Testis (tissue), 3 donors: ENCODE results near the gene YIF1A. TPM values are rescaled to one million over a fixed set of nuclear protein-coding genes. Genes with fewer than 3 reads are reported as not detected.

Experiments
- DNase-seq: peaks from one replicate; pipeline ENCODE4 v3.0.0-alpha.2; 2019
- H3K27ac ChIP-seq, 2 donors: fragments of 200-600 bp; sonication (generic); one replicate each; pipeline ENCODE4 v1.5.1; 2019
- H3K27me3 ChIP-seq: fragments of 200-600 bp; sonication (generic); one replicate; pipeline ENCODE4 v1.5.1; 2019
- H3K36me3 ChIP-seq: fragments of 200-600 bp; sonication (generic); one replicate; pipeline ENCODE4 v1.5.1; 2017; ENCODE audit warnings: low read depth; ENCODE audit errors: missing control alignments
- H3K4me1 ChIP-seq: fragments of 200-600 bp; sonication (generic); one replicate; pipeline ENCODE4 v1.5.1; 2019
- H3K4me3 ChIP-seq, 2 donors: fragments of 200-600 bp; sonication (generic); one replicate each; pipeline ENCODE4 v1.5.1; 2017 to 2019
- H3K9me3 ChIP-seq: fragments of 200-600 bp; sonication (generic); one replicate; pipeline ENCODE4 v1.5.1; 2017
- CTCF ChIP-seq, 3 experiments: fragments of 450-650 bp in 2 of 3; fragments of 200-600 bp in 1 of 3; sonication (generic) in 1 of 3; IDR thresholded peaks; one replicate each; pipeline ENCODE4 v1.5.1; 2016 to 2019; ENCODE audit warnings: antibody characterized with exemption in 3 of 3, mild to moderate bottlenecking in 2 of 3, moderate library complexity in 1 of 3
- POLR2A ChIP-seq: fragments of 450-650 bp; IDR thresholded peaks from one replicate; pipeline ENCODE4 v1.6.1; 2017; ENCODE audit warnings: antibody characterized with exemption, mild to moderate bottlenecking, moderate library complexity
- WGBS, 2 donors: methylation state at CpG; one replicate each; pipeline ENCODE4 v1.1.5; 2018; 5-methylcytosine and 5-hydroxymethylcytosine counted together
- intact Hi-C: fragments of 100-400 bp; cut with DNase I; formaldehyde crosslinking; loops from one replicate; pipeline ENCODE4 v1.15.1; 2023; ENCODE audit warnings: low total_unique reads
- polyA plus RNA-seq: library from polyadenylated mRNA; stranded (reverse); fragments of 350-450 nt; fragmentation: Illumina TruSeq; extraction: RNeasy Lipid Tissue Mini Kit (QIAGEN cat#74804); gene quantifications from one replicate; pipeline ENCODE4 v1.2.3, GENCODE V29; 2014; ENCODE audit warnings: low read depth, low replicate concordance; ENCODE audit not compliant: insufficient read depth
- total RNA-seq, 2 donors: library from RNA; depleted of rRNA; stranded (reverse); fragments of >200 nt; gene quantifications; one replicate each; pipeline ENCODE4 v1.2.3, GENCODE V29; 2016

Gene YIF1A
- total and polyA plus RNA-seq, 3 donors from 2014 or later, result 60.5 to 94.1 (median 82.6) TPM

DNA sequence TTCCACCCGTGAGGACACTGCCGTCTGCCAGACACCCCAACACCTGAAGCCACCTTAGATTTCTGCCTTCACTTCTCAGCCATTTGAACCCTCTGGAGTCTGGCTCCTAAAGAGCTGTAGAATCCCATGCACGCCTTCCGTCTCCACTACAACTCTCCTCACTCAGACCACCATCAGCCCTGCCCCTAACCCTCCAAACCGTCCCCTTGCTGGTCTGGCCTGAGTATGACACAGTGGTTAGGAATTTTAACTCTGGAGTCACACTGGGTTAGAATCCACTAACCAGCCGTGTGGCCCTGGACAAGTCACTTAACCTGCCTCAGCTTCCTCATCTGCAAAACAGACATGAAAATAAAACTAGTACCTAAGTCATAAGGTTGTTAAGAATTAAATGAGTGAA, 7.9 kb downstream of the YIF1A start:
- 85 to 90% methylated on average over 6 of the region's 6 CpGs for WGBS, 2 donors
- Histone ChIP-seq H3K9me3 (no peaks in the 10 kb centered on the region), H3K4me1 (no peaks in the 10 kb centered on the region), H3K27ac (no peak overlapping the region), H3K4me3 (no peak overlapping the region), H3K27me3 (no peaks in the 10 kb centered on the region), H3K36me3 (no peaks in the 10 kb centered on the region)
- no peak for DNase-seq
- intact Hi-C loops, result no loop called here
- TF ChIP-seq CTCF (IDR thresholded peaks at IDR 0.05), result no peak
- TF ChIP-seq POLR2A, result no peak

DNA sequence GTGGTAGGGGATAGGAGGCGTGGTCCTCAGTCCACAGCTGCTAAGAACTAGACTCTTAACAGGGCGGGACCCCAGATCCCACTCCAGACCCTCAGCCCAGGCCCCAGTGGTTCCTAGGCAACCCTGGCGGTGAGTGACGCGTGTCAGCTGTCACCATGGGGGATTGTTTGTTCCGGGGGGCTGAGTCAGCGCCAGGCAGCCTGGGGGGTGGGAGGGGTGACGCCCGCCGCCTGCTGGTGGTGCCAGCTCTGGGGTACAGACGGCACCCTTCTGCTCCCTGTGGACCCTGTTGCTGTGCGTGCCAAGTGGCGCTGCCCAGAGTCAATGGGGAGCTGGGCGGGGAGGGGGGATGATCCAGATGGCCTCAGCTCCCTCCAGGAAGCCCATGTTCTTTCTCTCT, 8.5 kb downstream of the YIF1A start:
- Histone ChIP-seq H3K9me3 (no peaks in the 10 kb centered on the region), H3K4me1 (no peaks in the 10 kb centered on the region), H3K27ac (no peak overlapping the region), H3K27me3 (no peaks in the 10 kb centered on the region), H3K4me3 (no peak overlapping the region), H3K36me3 (no peaks in the 10 kb centered on the region)
- no peak for DNase-seq
- intact Hi-C loops, result no loop called here
- TF ChIP-seq POLR2A (no peak), CTCF (IDR thresholded peaks at IDR 0.05) (no peak)
- 67 to 93% methylated on average over 1 to 14 of the region's 14 CpGs for WGBS, 2 donors

- intact Hi-C loops, result no loop called here
- H3K4me1 ChIP-seq, result no peaks in the 10 kb centered on the region
- no peaks in the 10 kb centered on the region for H3K36me3 ChIP-seq
- no peak overlapping the region for H3K27ac ChIP-seq
- 65 to 75% methylated on average over 15 of the region's 15 CpGs for WGBS, 2 donors
- no peak for DNase-seq
- TF ChIP-seq CTCF (IDR thresholded peaks at IDR 0.05) (no peak), POLR2A (no peak)
- H3K9me3 ChIP-seq, result no peaks in the 10 kb centered on the region
- no peak overlapping the region for H3K4me3 ChIP-seq
- no peaks in the 10 kb centered on the region for H3K27me3 ChIP-seq
These were observed 9.7 kb downstream of the YIF1A start for GRCh38 chr11:66279092-66279734.

- H3K27me3 ChIP-seq, result no peaks in the 10 kb centered on the region
- intact Hi-C loops, result no loop called here
- no peaks in the 10 kb centered on the region for H3K4me1 ChIP-seq
- H3K27ac ChIP-seq, result no peak overlapping the region
- no peak for DNase-seq
- no peaks in the 10 kb centered on the region for H3K36me3 ChIP-seq
- WGBS, 2 donors, result 4 to 7% methylated on average over 17 to 36 of the region's 45 CpGs
- no peak for TF ChIP-seq POLR2A
- TF ChIP-seq CTCF (IDR thresholded peaks at IDR 0.05), result no peak
- no peak overlapping the region for H3K4me3 ChIP-seq
- no peaks in the 10 kb centered on the region for H3K9me3 ChIP-seq
These were observed 10.4 kb downstream of the YIF1A start for GRCh38 chr11:66278363-66279091.
